Fibroblast of lung (primary cell): Measurements from ENCODE around the gene USP24. TPM values are rescaled to one million over a fixed set of nuclear protein-coding genes. Genes with fewer than 3 reads are reported as not detected.

Experiments
- DNase-seq, 2 donors: peaks; one replicate each; pipeline versions ENCODE4 v3.0.0 to v3.0.0-alpha.2; 2010; ENCODE audit warnings: low read depth in 2 of 2
- H2AFZ ChIP-seq: 2 replicates; pipeline ENCODE4 v1.5.1; 2012; ENCODE audit warnings: low read length, control low read depth, inconsistent platforms
- H3K27ac ChIP-seq: 2 replicates; pipeline ENCODE4 v1.5.1; 2011; ENCODE audit warnings: low read length, control low read depth; ENCODE audit not compliant: insufficient read depth
- H3K27me3 ChIP-seq: 2 replicates; pipeline ENCODE4 v1.5.1; 2011; ENCODE audit warnings: mild to moderate bottlenecking, low read length; ENCODE audit not compliant: control insufficient read depth, insufficient read depth
- H3K36me3 ChIP-seq: 2 replicates; pipeline ENCODE4 v1.5.1; 2011; ENCODE audit warnings: low read length; ENCODE audit not compliant: control insufficient read depth, insufficient read depth
- H3K4me1 ChIP-seq: 2 replicates; pipeline ENCODE4 v1.5.1; 2011; ENCODE audit warnings: low read length; ENCODE audit not compliant: control insufficient read depth, insufficient read depth; ENCODE audit errors: extremely low read depth
- H3K4me2 ChIP-seq: 2 replicates; pipeline ENCODE4 v1.5.1; 2011; ENCODE audit warnings: low read length, control low read depth; ENCODE audit not compliant: insufficient read depth; ENCODE audit errors: extremely low read depth
- H3K4me3 ChIP-seq, 4 experiments: fragments of 200-600 bp in 1 of 4; sonication (generic) in 1 of 4; replicated peaks in 1 of 4; 2 replicates each; pipeline ENCODE4 v1.5.1; 2011 to 2016; ENCODE audit warnings: low read length in 4 of 4, low read depth in 3 of 4, mild to moderate bottlenecking in 3 of 4, control low read depth in 2 of 4, inconsistent platforms in 1 of 4, mixed read lengths in 1 of 4; ENCODE audit not compliant: insufficient read depth in 1 of 4; ENCODE audit errors: control extremely low read depth in 1 of 4
- H3K79me2 ChIP-seq: 2 replicates; pipeline ENCODE4 v1.5.1; 2012; ENCODE audit warnings: mild to moderate bottlenecking, low read length, inconsistent platforms; ENCODE audit not compliant: control insufficient read depth, insufficient read depth
- H3K9ac ChIP-seq: 2 replicates; pipeline ENCODE4 v1.5.1; 2011; ENCODE audit warnings: mild to moderate bottlenecking, low read length, control low read depth; ENCODE audit not compliant: insufficient read depth
- H3K9me3 ChIP-seq: 2 replicates; pipeline ENCODE4 v1.5.1; 2012; ENCODE audit warnings: low read depth, low read length; ENCODE audit not compliant: control insufficient read depth, insufficient read depth
- H4K20me1 ChIP-seq: 2 replicates; pipeline ENCODE4 v1.5.1; 2011; ENCODE audit warnings: low read length; ENCODE audit not compliant: control insufficient read depth, insufficient read depth; ENCODE audit errors: extremely low read depth
- CTCF ChIP-seq, 2 donors: IDR thresholded peaks in 1 of 2; conservative IDR thresholded peaks in 1 of 2; 1 replicate in 1 of 2; 2 replicates in 1 of 2; pipeline ENCODE4 v1.5.1; 2011 to 2012; ENCODE audit warnings: low read length in 2 of 2, control low read depth in 1 of 2, inconsistent platforms in 1 of 2, low read depth in 1 of 2, mild to moderate bottlenecking in 1 of 2
- EZH2 ChIP-seq: IDR thresholded peaks from 2 replicates; pipeline ENCODE4 v1.5.1; 2012; ENCODE audit warnings: low read length, control low read depth, mild to moderate bottlenecking; ENCODE audit errors: missing control alignments
- polyA plus RNA-seq, 2 donors: library from polyadenylated mRNA; depleted of rRNA in 1 of 2; stranded (reverse) in 1 of 2; unstranded in 1 of 2; fragments of >200 nt; gene quantifications; 2 replicates each; pipeline ENCODE4 v1.2.1, GENCODE V29; 2011 to 2012; ENCODE audit warnings: missing spikeins in 1 of 2
- total RNA-seq: library from RNA; depleted of rRNA; stranded (reverse); fragments of >200 nt; gene quantifications from 2 replicates; pipeline ENCODE4 v1.2.1, GENCODE V29; 2014

USP24 gene
- total and polyA plus RNA-seq, 2 donors (not counting 1 experiment from before 2014, with no cell fraction given): 16.4 to 63.9 TPM

- Histone ChIP-seq H2AFZ (peak overlapping the region; percentile 96), H3K9ac (no peak overlapping the region)
- TF ChIP-seq CTCF (conservative IDR thresholded peaks at IDR 0.05 in 1 of 2, IDR thresholded peaks at IDR 0.05 in 1 of 2; ENCODE audit: low read depth in 1 of 2, low read length in 2 of 2) (peak; percentile 78 to 93), EZH2 (no peak)
These were observed 193.1 kb downstream of the USP24 start for GRCh38 chr1:55021942-55022546.

GRCh38 chr1:55018395-55018794 lies 196.8 kb downstream of the USP24 start:
- Histone ChIP-seq H4K20me1 (no peaks in the 10 kb centered on the region), H3K79me2 (no peaks in the 10 kb centered on the region), H3K27me3 (peaks cover 29% of the 10 kb centered on the region), H3K4me3 (no peak overlapping the region), H2AFZ (no peak overlapping the region), H3K27ac (no peak overlapping the region), H3K9ac (no peak overlapping the region), H3K4me1 (no peaks in the 10 kb centered on the region), H3K9me3 (no peaks in the 10 kb centered on the region), H3K4me2 (no peak overlapping the region), H3K36me3 (no peaks in the 10 kb centered on the region)
- TF ChIP-seq CTCF (conservative IDR thresholded peaks at IDR 0.05 in 1 of 2, IDR thresholded peaks at IDR 0.05 in 1 of 2; ENCODE audit: low read depth in 1 of 2, low read length in 2 of 2) (no peak), EZH2 (no peak)
- no peak for DNase-seq

More at GRCh38 chr1:55021942-55022546, 193.1 kb downstream of the USP24 start:
- DNase-seq: peak; percentile 84 to 85
- no peak overlapping the region for H3K27ac ChIP-seq
- H3K4me1 ChIP-seq: no peaks in the 10 kb centered on the region
- no peaks in the 10 kb centered on the region for H3K79me2 ChIP-seq
- no peak overlapping the region for H3K4me2 ChIP-seq
- no peaks in the 10 kb centered on the region for H3K36me3 ChIP-seq
- no peaks in the 10 kb centered on the region for H4K20me1 ChIP-seq
- no peaks in the 10 kb centered on the region for H3K9me3 ChIP-seq
- H3K4me3 ChIP-seq: no peak overlapping the region
- H3K27me3 ChIP-seq: peaks cover 12% of the 10 kb centered on the region

Other genes starting within 250 kb of the USP24 start
- not detected in 2 replicates for gene TMEM61, start 234.7 kb downstream of the USP24 start, total RNA-seq
- gene TMEM61, start 234.7 kb downstream of the USP24 start, polyA plus RNA-seq: not detected in 2 replicates
- not detected in 2 replicates for gene BSND, start 216.4 kb downstream of the USP24 start, total RNA-seq
- not detected in 2 replicates for gene BSND, start 216.4 kb downstream of the USP24 start, polyA plus RNA-seq
- gene PCSK9, start 175.8 kb downstream of the USP24 start, total RNA-seq: 1.0 and 2.0 TPM in 2 replicates
- 0.61 and 0.70 TPM in 2 replicates for gene PCSK9, start 175.8 kb downstream of the USP24 start, polyA plus RNA-seq